ENCODE measurements around the gene AFF3. TPM values are rescaled to one million over a fixed set of nuclear protein-coding genes. Genes with fewer than 3 reads are reported as not detected.

Gene AFF3
- total and polyA plus RNA-seq, 4 donors = 0.48 to 5.3 (median 2.3) TPM

DNA sequence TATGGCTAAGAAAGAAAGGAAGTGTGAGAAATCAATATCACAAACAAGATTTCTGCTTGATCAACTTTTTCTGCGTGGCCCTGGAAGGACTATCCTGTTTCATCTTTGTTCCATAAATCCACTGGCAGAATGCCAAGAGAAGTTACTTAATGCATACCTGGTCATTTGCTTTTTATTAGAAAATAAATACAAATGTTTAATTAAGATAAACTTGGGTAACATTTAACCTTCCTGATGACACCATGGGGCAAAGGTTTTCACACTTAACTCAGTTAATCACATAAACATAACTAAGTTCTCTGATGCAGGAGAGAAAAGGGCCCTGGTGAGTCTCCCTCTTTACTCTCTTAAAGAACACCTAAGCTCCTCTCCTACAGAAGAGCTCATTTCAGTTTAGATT, 203.3 kb downstream of the AFF3 start:
- H3K9me3 ChIP-seq (ENCODE audit: control insufficient read depth in 4 of 4, low read length in 3 of 4) = no peaks in the 10 kb centered on the region
- H3K9ac ChIP-seq (ENCODE audit: low read depth in 1 of 2, low read length in 2 of 2) = no peak overlapping the region
- no peak overlapping the region for H3K4me3 ChIP-seq (ENCODE audit: low read depth in 1 of 3, low read length in 3 of 3)
- WGBS = 27% methylated on average over 1 of the region's 1 CpG
- no peak for DNase-seq (ENCODE audit: low spot score)
- peaks cover 0 to 23% (median 6%) of the 10 kb centered on the region in 4 donors for H3K4me1 ChIP-seq (ENCODE audit: control insufficient read depth in 4 of 4, insufficient read depth in 4 of 4, low read length in 3 of 4)
- H3K27ac ChIP-seq (ENCODE audit: low read depth in 1 of 2, low read length in 2 of 2) = peak overlapping the region; percentile 33 to 72
- peak; percentile 71 to 77 for TF ChIP-seq HNF4A (conservative IDR thresholded peaks at IDR 0.05)
- TF ChIP-seq RXRA (IDR thresholded peaks at IDR 0.05) = peak; percentile 80 to 81
- peak; percentile 29 for TF ChIP-seq SP1 (IDR thresholded peaks at IDR 0.05)
- no peak for TF ChIP-seq TAF1 (conservative IDR thresholded peaks at IDR 0.05)
- peak; percentile 67 for TF ChIP-seq NR2F2 (IDR thresholded peaks at IDR 0.05)
- TF ChIP-seq YY1 (IDR thresholded peaks at IDR 0.05) = peak; percentile 38
- TF ChIP-seq, protein P1, sequence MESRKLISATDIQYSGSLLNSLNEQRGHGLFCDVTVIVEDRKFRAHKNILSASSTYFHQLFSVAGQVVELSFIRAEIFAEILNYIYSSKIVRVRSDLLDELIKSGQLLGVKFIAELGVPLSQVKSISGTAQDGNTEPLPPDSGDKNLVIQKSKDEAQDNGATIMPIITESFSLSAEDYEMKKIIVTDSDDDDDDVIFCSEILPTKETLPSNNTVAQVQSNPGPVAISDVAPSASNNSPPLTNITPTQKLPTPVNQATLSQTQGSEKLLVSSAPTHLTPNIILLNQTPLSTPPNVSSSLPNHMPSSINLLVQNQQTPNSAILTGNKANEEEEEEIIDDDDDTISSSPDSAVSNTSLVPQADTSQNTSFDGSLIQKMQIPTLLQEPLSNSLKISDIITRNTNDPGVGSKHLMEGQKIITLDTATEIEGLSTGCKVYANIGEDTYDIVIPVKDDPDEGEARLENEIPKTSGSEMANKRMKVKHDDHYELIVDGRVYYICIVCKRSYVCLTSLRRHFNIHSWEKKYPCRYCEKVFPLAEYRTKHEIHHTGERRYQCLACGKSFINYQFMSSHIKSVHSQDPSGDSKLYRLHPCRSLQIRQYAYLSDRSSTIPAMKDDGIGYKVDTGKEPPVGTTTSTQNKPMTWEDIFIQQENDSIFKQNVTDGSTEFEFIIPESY (IDR thresholded peaks at IDR 0.05) = no peak
- peak in 1 of 2 donors; percentile 29 for TF ChIP-seq JUND (IDR thresholded peaks at IDR 0.05)
- TF ChIP-seq, protein P2, sequence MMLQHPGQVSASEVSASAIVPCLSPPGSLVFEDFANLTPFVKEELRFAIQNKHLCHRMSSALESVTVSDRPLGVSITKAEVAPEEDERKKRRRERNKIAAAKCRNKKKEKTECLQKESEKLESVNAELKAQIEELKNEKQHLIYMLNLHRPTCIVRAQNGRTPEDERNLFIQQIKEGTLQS (IDR thresholded peaks at IDR 0.05) = peak; percentile 26
- TF ChIP-seq RAD21 (IDR thresholded peaks at IDR 0.05) = peak in 1 of 2 donors; percentile 34
- no peak for TF ChIP-seq EGR1 (IDR thresholded peaks at IDR 0.05; ENCODE audit: low read depth in 2 of 2)
- peak; percentile 52 for TF ChIP-seq FOXA2 (IDR thresholded peaks at IDR 0.05)
- no peak for TF ChIP-seq FOXA1 (IDR thresholded peaks at IDR 0.05)
- H3K27me3 ChIP-seq (ENCODE audit: control insufficient read depth in 4 of 4, insufficient read depth in 4 of 4, low read length in 3 of 4) = no peaks in the 10 kb centered on the region
- no peaks in the 10 kb centered on the region for H3K36me3 ChIP-seq (ENCODE audit: control insufficient read depth in 4 of 4, insufficient read depth in 3 of 4, low read depth in 1 of 4, low read length in 3 of 4)

- Histone ChIP-seq H3K36me3 (ENCODE audit: control insufficient read depth in 4 of 4, insufficient read depth in 3 of 4, low read depth in 1 of 4, low read length in 3 of 4) (no peaks in the 10 kb centered on the region), H3K27ac (ENCODE audit: low read depth in 1 of 2, low read length in 2 of 2) (no peak overlapping the region), H3K27me3 (ENCODE audit: control insufficient read depth in 4 of 4, insufficient read depth in 4 of 4, low read length in 3 of 4) (no peaks in the 10 kb centered on the region), H3K4me1 (ENCODE audit: control insufficient read depth in 4 of 4, insufficient read depth in 4 of 4, low read length in 3 of 4) (peaks cover 0 to 23% (median 6%) of the 10 kb centered on the region in 4 donors), H3K9ac (ENCODE audit: low read depth in 1 of 2, low read length in 2 of 2) (no peak overlapping the region), H3K9me3 (ENCODE audit: control insufficient read depth in 4 of 4, low read length in 3 of 4) (no peaks in the 10 kb centered on the region), H3K4me3 (ENCODE audit: low read depth in 1 of 3, low read length in 3 of 3) (no peak overlapping the region)
- TF ChIP-seq CTCF (IDR thresholded peaks at IDR 0.05; ENCODE audit: low read depth, low read length, missing input control) (no peak), JUND (IDR thresholded peaks at IDR 0.05) (no peak), HNF4A (conservative IDR thresholded peaks at IDR 0.05) (no peak), RAD21 (IDR thresholded peaks at IDR 0.05) (no peak), EGR1 (IDR thresholded peaks at IDR 0.05; ENCODE audit: low read depth in 2 of 2) (no peak), HNF4G (IDR thresholded peaks at IDR 0.05) (no peak), FOXA1 (IDR thresholded peaks at IDR 0.05) (no peak), REST (IDR thresholded peaks at IDR 0.05) (no peak)
- TF ChIP-seq, protein P3, sequence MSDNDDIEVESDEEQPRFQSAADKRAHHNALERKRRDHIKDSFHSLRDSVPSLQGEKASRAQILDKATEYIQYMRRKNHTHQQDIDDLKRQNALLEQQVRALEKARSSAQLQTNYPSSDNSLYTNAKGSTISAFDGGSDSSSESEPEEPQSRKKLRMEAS (IDR thresholded peaks at IDR 0.05) = no peak
- TF ChIP-seq, protein P1 (IDR thresholded peaks at IDR 0.05) = no peak
- no peak for DNase-seq (ENCODE audit: low spot score)
- WGBS = 90% methylated on average over 3 of the region's 3 CpGs
Measured at GRCh38 chr2:99938250-99938649, 204.1 kb downstream of the AFF3 start.

All from liver (tissue), 9 donors.